RWPE1 (cell line): ENCODE data around the gene ZSWIM2.

Experiments used
- CTCF ChIA-PET: fragments of 350-600 bp; sonication (Branson Sonifier 250); formaldehyde crosslinking; extraction: SDS; loops from one replicate; lab custom pipeline; 2021; lab: Yijun Ruan, JAX
- POLR2A ChIA-PET: fragments of 400-600 bp; formaldehyde crosslinking; extraction: SDS; loops from one replicate; lab custom pipeline; 2020; ENCODE audit warnings: antibody characterized with exemption; ENCODE audit not compliant: low non-redundant PET; lab: Yijun Ruan, JAX
- DNase-seq: peaks from one replicate; pipeline ENCODE4 v3.0.0; 2012; ENCODE audit warnings: low spot score
- H3K27ac ChIP-seq: fragments of 450-650 bp; 2 replicates; pipeline ENCODE4 v1.5.1; 2017
- CTCF ChIP-seq: fragments of 450-650 bp; conservative IDR thresholded peaks from 2 replicates; pipeline ENCODE4 v1.5.1; 2017; ENCODE audit warnings: low read depth, mild to moderate bottlenecking

The ZSWIM2 gene

GRCh38 chr2:186853951-186854350 lies 5.0 kb upstream of the ZSWIM2 start:
- no peak for TF ChIP-seq CTCF
- POLR2A ChIA-PET: no interaction called here
- H3K27ac ChIP-seq: no peak overlapping the region
- CTCF ChIA-PET: interaction anchor here (0.5 to 0.9 kb wide), 2 partner anchors 9 to 1671 kb away, joined by 3 to 6 read pairs; no protein-coding TSS in a partner anchor
- no peak for DNase-seq

- no peak for TF ChIP-seq CTCF
- no peak overlapping the region for H3K27ac ChIP-seq
- ChIA-PET POLR2A (no interaction called here), CTCF (no interaction called here)
- no peak for DNase-seq
Observed at GRCh38 chr2:186852508-186852907, 3.5 kb upstream of the ZSWIM2 start.

GRCh38 chr2:186842373-186842772 lies 6.6 kb downstream of the ZSWIM2 start:
- ChIA-PET POLR2A (no interaction called here), CTCF (no interaction called here)
- no peak for DNase-seq
- no peak overlapping the region for H3K27ac ChIP-seq
- TF ChIP-seq CTCF: no peak

- ChIA-PET CTCF (no interaction called here), POLR2A (no interaction called here)
- no peak overlapping the region for H3K27ac ChIP-seq
- DNase-seq: no peak
- TF ChIP-seq CTCF: no peak
Observed at GRCh38 chr2:186841940-186842339, 7.0 kb downstream of the ZSWIM2 start.

GRCh38 chr2:186835628-186836027 lies 13.3 kb downstream of the ZSWIM2 start:
- H3K27ac ChIP-seq: no peak overlapping the region
- ChIA-PET POLR2A (no interaction called here), CTCF (no interaction called here)
- no peak for DNase-seq
- no peak for TF ChIP-seq CTCF

GRCh38 chr2:186827862-186828492 lies 21.0 kb downstream of the ZSWIM2 start:
- no peak overlapping the region for H3K27ac ChIP-seq
- ChIA-PET POLR2A (no interaction called here), CTCF (interaction anchor here (0.5 to 0.6 kb wide), 2 partner anchors 47 to 767 kb away, joined by 4 to 5 read pairs; no protein-coding TSS in a partner anchor)
- no peak for TF ChIP-seq CTCF
- DNase-seq: no peak

- DNase-seq: no peak
- ChIA-PET CTCF (no interaction called here), POLR2A (no interaction called here)
- TF ChIP-seq CTCF: no peak
- no peak overlapping the region for H3K27ac ChIP-seq
Observed at GRCh38 chr2:186827411-186827810, 21.6 kb downstream of the ZSWIM2 start.
